ENCODE data around the gene PCDHGC3.
"Not testable (repeated sequence)": the region's sequence is repeated elsewhere in the genome, so short reads cannot be mapped to it uniquely, and the experiment has no call there.

The PCDHGC3 gene

GRCh38 chr5:141475625-141476131 is at the start of gene PCDHGC3:
Gene PCDHGC3, plus strand, starts transcription at chr5:141475966. Its CDS starts 151 bp downstream, at chr5:141476117.
- peak in 1 of 2 donors; percentile 26 for DNase-seq

DNA sequence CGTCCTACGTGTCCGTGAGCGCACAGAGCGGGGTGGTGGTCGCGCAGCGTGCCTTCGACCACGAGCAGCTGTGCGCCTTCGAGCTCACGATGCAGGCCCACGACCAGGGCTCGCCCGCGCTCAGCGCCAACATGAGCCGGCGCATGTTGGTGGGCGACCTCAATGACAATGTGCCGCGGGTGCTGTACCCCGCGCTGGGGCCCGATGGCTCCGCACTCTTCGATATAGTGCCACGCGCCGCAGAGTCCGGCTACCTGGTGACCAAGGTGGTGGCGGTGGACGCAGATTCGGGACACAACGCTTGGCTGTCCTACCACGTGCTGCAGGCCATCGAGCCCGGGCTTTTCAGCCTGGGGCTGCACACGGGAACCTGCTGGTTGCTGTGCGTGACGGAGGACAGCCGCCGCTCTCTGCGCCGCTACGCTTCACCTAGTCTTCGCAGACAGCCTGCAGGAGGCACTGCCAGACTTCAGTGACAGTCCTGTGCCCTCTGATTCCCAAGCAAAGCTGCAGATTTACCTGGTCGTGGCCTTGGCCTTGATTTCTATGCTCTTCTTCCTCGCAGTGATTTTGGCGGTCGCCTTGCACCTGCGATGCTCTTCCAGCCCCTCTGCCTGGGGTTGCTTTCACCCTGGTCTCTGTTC is 47.9 kb upstream of the PCDHGC3 start:
- DNase-seq = no peak

DNA sequence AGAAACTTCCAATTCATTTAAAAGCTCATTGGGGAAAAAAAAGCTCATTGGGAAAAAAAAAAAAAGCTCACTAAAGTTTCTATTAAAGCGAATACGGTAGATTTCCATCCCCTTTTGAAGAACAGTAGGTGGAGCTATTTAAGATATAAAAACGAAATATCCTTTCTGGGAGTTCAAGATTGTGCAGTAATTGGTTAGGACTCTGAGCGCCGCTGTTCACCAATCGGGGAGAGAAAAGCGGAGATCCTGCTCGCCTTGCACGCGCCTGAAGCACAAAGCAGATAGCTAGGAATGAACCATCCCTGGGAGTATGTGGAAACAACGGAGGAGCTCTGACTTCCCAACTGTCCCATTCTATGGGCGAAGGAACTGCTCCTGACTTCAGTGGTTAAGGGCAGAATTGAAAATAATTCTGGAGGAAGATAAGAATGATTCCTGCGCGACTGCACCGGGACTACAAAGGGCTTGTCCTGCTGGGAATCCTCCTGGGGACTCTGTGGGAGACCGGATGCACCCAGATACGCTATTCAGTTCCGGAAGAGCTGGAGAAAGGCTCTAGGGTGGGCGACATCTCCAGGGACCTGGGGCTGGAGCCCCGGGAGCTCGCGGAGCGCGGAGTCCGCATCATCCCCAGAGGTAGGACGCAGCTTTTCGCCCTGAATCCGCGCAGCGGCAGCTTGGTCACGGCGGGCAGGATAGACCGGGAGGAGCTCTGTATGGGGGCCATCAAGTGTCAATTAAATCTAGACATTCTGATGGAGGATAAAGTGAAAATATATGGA is 45.2 kb upstream of the PCDHGC3 start, which contains the start of gene PCDHGA12:
TSS of gene PCDHGA12 (plus strand) at position 176 of the 782 bp plus-strand sequence. CDS start at position 429, 253 bp downstream.
- no peak for DNase-seq

- DNase-seq = no peak
These were observed 44.5 kb upstream of the PCDHGC3 start for GRCh38 chr5:141431286-141431685.

GRCh38 chr5:141432308-141432707 is 43.5 kb upstream of the PCDHGC3 start:
- DNase-seq = not testable (repeated sequence)

DNA sequence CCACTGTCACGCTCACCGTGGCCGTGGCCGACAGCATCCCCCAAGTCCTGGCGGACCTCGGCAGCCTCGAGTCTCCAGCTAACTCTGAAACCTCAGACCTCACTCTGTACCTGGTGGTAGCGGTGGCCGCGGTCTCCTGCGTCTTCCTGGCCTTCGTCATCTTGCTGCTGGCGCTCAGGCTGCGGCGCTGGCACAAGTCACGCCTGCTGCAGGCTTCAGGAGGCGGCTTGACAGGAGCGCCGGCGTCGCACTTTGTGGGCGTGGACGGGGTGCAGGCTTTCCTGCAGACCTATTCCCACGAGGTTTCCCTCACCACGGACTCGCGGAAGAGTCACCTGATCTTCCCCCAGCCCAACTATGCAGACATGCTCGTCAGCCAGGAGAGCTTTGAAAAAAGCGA is 43.0 kb upstream of the PCDHGC3 start:
- DNase-seq = not testable (repeated sequence)

GRCh38 chr5:141434006-141434405 is 41.8 kb upstream of the PCDHGC3 start:
- DNase-seq = no peak

DNA sequence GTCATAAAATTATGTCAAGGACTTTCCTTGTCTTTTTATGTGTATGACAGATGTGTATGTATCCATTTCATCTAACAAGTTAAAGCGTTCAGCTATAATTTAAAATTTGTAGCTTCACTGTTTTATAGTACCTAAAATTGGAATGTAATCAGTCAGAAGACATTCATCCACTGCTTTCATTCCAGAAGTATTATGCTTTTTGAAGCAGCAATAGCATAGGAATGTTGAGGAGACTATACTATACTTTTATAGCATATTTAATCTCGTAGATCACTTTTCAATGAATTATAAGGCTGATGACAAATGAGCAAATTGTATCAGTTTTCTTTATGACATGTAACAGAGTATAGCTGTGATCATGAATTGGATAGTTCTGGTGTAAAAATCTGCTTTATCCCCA is 38.5 kb upstream of the PCDHGC3 start:
- no peak for DNase-seq

- no peak for DNase-seq
These were observed 36.2 kb upstream of the PCDHGC3 start for GRCh38 chr5:141439411-141440141.

- no peak for DNase-seq
These were observed 35.4 kb upstream of the PCDHGC3 start for GRCh38 chr5:141440341-141440740.

GRCh38 chr5:141441571-141442170 is 34.1 kb upstream of the PCDHGC3 start:
- no peak for DNase-seq

- no peak for DNase-seq
These were observed 10.4 kb upstream of the PCDHGC3 start for GRCh38 chr5:141465351-141465750.

GRCh38 chr5:141476132-141476911 is 556 bp downstream of the PCDHGC3 start:
- DNase-seq = no peak

DNA sequence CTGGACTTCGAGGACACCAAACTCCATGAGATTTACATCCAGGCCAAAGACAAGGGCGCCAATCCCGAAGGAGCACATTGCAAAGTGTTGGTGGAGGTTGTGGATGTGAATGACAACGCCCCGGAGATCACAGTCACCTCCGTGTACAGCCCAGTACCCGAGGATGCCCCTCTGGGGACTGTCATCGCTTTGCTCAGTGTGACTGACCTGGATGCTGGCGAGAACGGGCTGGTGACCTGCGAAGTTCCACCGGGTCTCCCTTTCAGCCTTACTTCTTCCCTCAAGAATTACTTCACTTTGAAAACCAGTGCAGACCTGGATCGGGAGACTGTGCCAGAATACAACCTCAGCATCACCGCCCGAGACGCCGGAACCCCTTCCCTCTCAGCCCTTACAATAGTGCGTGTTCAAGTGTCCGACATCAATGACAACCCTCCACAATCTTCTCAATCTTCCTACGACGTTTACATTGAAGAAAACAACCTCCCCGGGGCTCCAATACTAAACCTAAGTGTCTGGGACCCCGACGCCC is 1.3 kb downstream of the PCDHGC3 start:
- DNase-seq = no peak

GRCh38 chr5:141477815-141478214 is 2.0 kb downstream of the PCDHGC3 start:
- DNase-seq = no peak

DNA sequence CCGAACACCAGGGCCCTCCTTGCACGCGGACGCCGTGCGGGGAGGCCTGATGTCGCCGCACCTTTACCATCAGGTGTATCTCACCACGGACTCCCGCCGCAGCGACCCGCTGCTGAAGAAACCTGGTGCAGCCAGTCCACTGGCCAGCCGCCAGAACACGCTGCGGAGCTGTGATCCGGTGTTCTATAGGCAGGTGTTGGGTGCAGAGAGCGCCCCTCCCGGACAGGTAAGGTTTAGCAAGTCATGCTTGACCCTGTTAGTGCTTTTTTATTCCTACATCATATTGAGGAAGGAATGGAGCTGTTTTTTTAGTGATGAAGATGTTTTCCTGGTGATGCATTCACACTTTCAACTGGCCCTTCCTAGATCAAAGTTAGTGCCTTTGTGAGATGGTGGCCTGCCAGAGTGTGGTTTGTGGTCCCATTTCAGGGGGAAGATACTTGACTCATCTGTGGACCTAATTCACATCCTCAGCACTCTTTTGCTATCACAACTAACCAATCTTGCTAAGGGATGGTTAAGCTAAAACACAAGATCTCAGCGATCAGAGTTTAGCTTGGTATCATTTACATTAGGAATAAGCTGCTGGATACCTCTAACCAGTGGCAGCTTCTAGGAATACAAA is 2.7 kb downstream of the PCDHGC3 start:
- DNase-seq = no peak

DNA sequence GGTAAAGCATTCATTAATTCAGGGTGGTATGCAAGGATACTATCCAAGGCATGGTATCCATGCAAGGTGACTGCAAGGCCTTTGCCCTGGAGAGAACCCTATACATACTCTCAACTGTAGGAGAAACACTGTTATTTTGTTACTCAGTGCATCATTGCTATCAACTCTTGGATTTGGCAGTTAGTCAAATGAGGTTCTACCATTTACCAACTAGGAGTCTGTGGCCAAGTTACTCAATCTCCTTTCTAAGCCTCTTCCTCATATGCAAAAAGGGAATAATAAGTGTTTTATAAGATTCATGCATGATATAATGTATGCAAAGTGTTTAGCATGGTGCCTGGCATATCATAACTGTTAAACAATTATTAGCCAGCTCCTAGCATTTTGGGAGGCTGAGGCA is 4.0 kb downstream of the PCDHGC3 start:
- DNase-seq = no peak

DNA sequence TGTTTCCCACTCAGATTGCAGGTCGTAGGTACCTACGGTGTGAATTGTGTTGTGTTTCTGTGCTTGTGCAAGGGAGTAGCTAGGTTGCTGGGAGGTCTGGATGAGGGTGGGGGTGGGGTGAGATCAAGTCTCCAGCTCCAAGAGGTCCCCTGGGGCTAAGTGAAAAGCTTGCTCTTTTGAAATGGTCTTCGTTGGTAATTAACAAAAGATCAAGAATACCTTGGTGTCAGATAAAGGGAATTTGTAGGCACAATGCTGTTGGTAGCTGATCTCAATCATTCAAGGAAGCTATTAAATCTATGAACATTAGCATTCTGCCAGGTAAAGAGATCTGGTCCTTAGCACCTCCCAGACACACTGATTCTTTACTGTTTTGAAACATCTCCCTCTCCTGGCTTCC is 8.1 kb downstream of the PCDHGC3 start:
- DNase-seq = no peak

GRCh38 chr5:141484310-141484640 is 8.5 kb downstream of the PCDHGC3 start:
- DNase-seq = no peak

DNA sequence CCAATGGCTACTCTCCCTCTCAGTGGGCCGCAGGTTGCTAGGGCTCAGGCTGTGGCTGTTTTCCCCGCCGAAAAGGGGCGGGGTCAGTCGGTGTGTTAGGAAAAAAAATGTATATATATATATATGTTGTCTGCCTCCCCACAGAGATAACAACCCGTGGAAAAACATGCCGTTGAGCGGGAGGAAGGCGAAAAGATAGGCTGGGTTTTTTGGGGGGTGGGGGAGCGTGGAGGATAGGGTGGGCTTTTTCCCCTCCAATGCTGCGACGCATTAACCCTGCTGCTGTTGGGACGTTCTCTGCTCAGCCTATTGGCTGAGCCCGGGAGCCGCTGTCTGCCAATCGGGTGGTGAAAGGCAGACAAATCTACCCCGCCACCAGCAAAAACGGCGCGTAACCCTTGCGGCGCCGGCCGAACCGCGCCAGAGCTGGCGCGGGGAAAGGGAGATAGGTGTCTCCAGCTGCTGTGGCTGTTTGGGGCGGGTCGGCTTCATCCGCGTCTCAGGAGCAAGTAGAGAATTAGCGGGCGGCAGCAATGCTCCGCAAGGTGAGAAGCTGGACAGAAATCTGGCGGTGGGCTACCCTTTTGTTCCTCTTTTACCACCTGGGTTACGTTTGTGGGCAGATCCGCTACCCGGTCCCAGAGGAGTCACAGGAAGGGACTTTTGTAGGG is 9.0 kb downstream of the PCDHGC3 start, which contains the start of gene PCDHGC4:
TSS of gene PCDHGC4 (plus strand) at position 390 of the 671 bp plus-strand sequence. CDS start at position 534, 144 bp downstream.
- no peak for DNase-seq
